Measurements from ENCODE around the gene KCNK6.
A peak's percentile ranks its signal among the peaks of the same experiment; 100 is the strongest.

The KCNK6 gene

DNA sequence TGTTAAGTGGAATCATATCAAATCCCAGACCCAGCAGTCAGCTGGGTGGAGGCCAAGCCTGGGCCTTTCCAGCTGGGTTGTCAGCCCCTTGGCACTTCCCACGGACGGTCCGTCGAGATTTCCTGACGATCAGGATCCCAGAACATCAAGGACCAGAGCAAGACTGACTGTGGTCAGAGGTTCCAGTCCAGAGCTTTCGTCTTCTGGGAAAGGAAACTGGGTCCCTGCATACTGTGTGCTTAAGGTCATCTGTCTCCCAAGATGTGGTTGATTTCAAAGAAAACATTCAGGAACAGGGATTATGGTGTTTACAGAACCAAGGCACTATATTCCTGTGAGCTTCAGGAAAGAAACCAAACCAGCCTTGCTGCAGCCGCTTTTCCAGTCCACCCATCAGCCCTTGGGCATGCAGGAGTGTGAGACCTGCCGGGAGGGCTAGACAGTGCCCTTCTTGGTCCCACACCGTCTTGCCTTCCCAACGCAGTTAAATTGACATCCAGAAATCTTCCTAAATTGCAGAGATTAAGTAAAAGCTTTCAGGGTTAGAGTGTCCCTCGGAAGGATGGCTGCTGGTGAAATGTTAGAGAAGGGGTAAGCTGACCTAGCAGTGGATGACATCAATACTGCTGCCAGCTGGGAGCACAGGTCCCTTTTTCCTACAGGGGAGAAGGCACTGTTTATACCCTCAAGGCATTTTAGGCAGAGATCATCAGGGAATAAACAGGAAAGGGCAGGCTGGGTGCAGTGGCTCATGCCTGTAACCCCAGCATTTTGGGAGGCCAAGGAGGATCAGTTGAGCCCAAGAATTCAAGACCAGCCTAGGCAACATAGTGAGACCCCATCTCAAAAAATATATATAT is 20.6 kb upstream of the KCNK6 start:
- Histone ChIP-seq H3K4me3 (ENCODE audit: insufficient read depth in 1 of 2, low read depth in 1 of 2, low read length in 2 of 2) (no peak overlapping the region), H3K9me3 (ENCODE audit: control insufficient read depth, low read length) (no peaks in the 10 kb centered on the region), H3K27ac (ENCODE audit: low read length, poor library complexity, severe bottlenecking) (peak overlapping the region; percentile 84), H2BK5ac (ENCODE audit: low read depth, low read length, poor library complexity, severe bottlenecking) (peak overlapping the region; percentile 68), H3K9ac (ENCODE audit: low read length) (no peak overlapping the region), H2BK120ac (ENCODE audit: low read depth, low read length) (no peak overlapping the region), H3K36me3 (ENCODE audit: control insufficient read depth in 1 of 2, insufficient read depth in 2 of 2, low read depth in 1 of 2, low read length in 2 of 2) (peaks cover 0 to 11% of the 10 kb centered on the region in 2 experiments), H2BK12ac (ENCODE audit: low read length in 2 of 2) (peak overlapping the region; percentile 60 to 75), H4K91ac (ENCODE audit: low read length) (peak overlapping the region; percentile 43), H3K27me3 (ENCODE audit: control insufficient read depth in 1 of 2, insufficient read depth in 1 of 2, low read length in 2 of 2) (no peaks in the 10 kb centered on the region), H2AK5ac (ENCODE audit: low read length, severe bottlenecking) (peak overlapping the region; percentile 90), H4K8ac (ENCODE audit: low read length) (peak overlapping the region; percentile 51), H3K18ac (ENCODE audit: low read depth in 1 of 2, low read length in 2 of 2) (peak overlapping the region; percentile 27 to 34), H3K23ac (ENCODE audit: low read length in 2 of 2) (no peak overlapping the region), H3K4me2 (ENCODE audit: low read length, poor library complexity, severe bottlenecking) (no peak overlapping the region), H3K4me1 (ENCODE audit: control insufficient read depth, insufficient read depth, low read depth, low read length) (peaks cover 22% of the 10 kb centered on the region), H2AFZ (ENCODE audit: low read depth, low read length) (no peak overlapping the region), H3K79me1 (replicated peaks; ENCODE audit: low read length, poor library complexity, severe bottlenecking) (no peaks in the 10 kb centered on the region), H3K14ac (ENCODE audit: low read length in 2 of 2) (no peak overlapping the region), H2BK15ac (ENCODE audit: low read depth, poor library complexity, severe bottlenecking) (no peak overlapping the region), H3K4ac (ENCODE audit: low read depth in 1 of 2, low read length in 2 of 2) (no peak overlapping the region)
- DNase-seq = peak; percentile 95
- WGBS = 43% methylated on average over 11 of the region's 11 CpGs

DNA sequence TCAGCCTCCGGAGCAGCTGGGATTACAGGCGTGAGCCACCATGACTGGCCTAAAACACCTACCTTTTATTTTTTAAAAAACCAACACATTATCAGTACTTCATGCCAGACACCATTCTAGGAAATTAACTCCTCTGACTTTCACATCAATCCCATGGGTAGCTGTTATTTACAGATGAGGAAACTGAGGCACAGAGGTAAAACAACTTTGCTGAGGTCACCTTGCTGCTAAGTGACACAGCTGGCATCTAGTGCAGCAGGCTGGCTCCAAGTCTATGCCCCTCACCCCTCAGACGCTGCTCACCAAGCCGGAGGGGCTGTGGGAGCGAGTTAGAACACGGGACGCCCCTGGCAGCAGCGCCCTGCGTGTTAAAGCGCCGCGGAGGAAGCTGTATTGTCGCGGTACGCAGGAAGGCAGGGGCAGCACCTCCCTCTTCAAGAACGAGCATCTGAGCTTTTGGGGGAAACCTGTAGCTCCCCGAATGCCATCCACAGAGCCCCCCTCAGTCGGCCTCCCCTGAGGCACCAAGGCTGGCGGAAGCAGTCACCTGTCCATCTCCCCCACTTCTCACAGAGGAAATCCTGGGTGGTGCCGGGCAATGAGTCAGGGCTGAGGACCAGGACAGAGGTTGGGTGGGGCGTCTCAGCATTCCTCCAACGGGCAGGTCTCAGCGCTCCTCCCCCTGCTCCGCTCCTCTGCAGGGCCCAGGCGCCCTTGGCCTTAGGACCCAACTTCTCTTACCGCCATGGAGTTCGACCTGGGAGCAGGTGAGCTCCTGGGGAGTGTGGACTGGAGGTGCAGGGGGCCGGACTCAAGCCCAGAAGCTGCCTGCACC is 15.9 kb upstream of the KCNK6 start, which contains the start of gene C19orf33:
Gene C19orf33 (plus strand): TSS at position 735 of the 835 bp plus-strand sequence. CDS start 11 bp downstream, at position 746.
- DNase-seq = no peak
- Histone ChIP-seq H3K36me3 (ENCODE audit: control insufficient read depth in 1 of 2, insufficient read depth in 2 of 2, low read depth in 1 of 2, low read length in 2 of 2) (peaks cover 15 to 51% of the 10 kb centered on the region in 2 experiments), H3K14ac (ENCODE audit: low read length in 2 of 2) (no peak within 1 kb of the TSS), H3K27me3 (ENCODE audit: control insufficient read depth in 1 of 2, insufficient read depth in 1 of 2, low read length in 2 of 2) (no peaks in the 10 kb centered on the region), H4K91ac (ENCODE audit: low read length) (peak within 1 kb of the TSS; percentile 78), H3K9me3 (ENCODE audit: control insufficient read depth, low read length) (no peaks in the 10 kb centered on the region), H2BK120ac (ENCODE audit: low read depth, low read length) (no peak within 1 kb of the TSS), H3K4me1 (ENCODE audit: control insufficient read depth, insufficient read depth, low read depth, low read length) (peaks cover 34% of the 10 kb centered on the region), H3K4me2 (ENCODE audit: low read length, poor library complexity, severe bottlenecking) (no peak within 1 kb of the TSS), H3K23ac (ENCODE audit: low read length in 2 of 2) (no peak within 1 kb of the TSS), H2BK5ac (ENCODE audit: low read depth, low read length, poor library complexity, severe bottlenecking) (no peak within 1 kb of the TSS), H3K27ac (ENCODE audit: low read length, poor library complexity, severe bottlenecking) (no peak within 1 kb of the TSS), H2AK5ac (ENCODE audit: low read length, severe bottlenecking) (peak within 1 kb of the TSS; percentile 50), H3K79me1 (replicated peaks; ENCODE audit: low read length, poor library complexity, severe bottlenecking) (peaks cover 3% of the 10 kb centered on the region), H2AFZ (ENCODE audit: low read depth, low read length) (no peak within 1 kb of the TSS), H3K18ac (ENCODE audit: low read depth in 1 of 2, low read length in 2 of 2) (peak within 1 kb of the TSS in 1 of 2 experiments; percentile 28), H3K9ac (ENCODE audit: low read length) (no peak within 1 kb of the TSS), H4K8ac (ENCODE audit: low read length) (peak within 1 kb of the TSS; percentile 90), H2BK12ac (ENCODE audit: low read length in 2 of 2) (peak within 1 kb of the TSS in 1 of 2 experiments; percentile 29), H2BK15ac (ENCODE audit: low read depth, poor library complexity, severe bottlenecking) (peak within 1 kb of the TSS; percentile 80), H3K4me3 (ENCODE audit: insufficient read depth in 1 of 2, low read depth in 1 of 2, low read length in 2 of 2) (no peak within 1 kb of the TSS), H3K4ac (ENCODE audit: low read depth in 1 of 2, low read length in 2 of 2) (peak within 1 kb of the TSS in 1 of 2 experiments; percentile 90)
- 58% methylated on average over 21 of the region's 28 CpGs for WGBS

DNA sequence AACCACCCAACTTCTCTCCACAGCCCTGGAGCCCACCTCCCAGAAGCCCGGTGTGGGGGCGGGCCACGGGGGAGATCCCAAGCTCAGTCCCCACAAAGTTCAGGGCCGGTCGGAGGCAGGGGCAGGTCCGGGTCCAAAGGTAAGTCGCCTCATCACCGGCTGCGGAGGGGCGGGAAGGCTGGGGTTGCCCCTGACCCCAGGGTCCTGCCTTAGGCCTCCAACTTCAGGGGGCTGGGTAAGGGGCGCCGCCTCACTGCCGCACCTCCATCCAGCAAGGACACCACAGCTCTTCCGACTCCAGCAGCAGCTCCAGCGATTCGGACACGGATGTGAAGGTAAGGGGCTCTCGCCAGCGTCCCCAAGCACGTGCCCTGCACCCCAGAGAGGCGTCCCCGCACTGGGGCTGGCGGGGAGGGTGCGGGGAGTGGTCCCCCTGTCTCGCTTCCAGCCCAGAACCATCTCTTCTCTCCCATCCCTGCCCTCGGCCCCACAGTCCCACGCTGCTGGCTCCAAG is 15.2 kb upstream of the KCNK6 start:
- Histone ChIP-seq H3K14ac (ENCODE audit: low read length in 2 of 2) (no peak overlapping the region), H2AFZ (ENCODE audit: low read depth, low read length) (no peak overlapping the region), H4K8ac (ENCODE audit: low read length) (peak overlapping the region; percentile 90), H2BK15ac (ENCODE audit: low read depth, poor library complexity, severe bottlenecking) (peak overlapping the region; percentile 40), H2BK12ac (ENCODE audit: low read length in 2 of 2) (peak overlapping the region in 1 of 2 experiments; percentile 29), H3K4ac (ENCODE audit: low read depth in 1 of 2, low read length in 2 of 2) (peak overlapping the region in 1 of 2 experiments; percentile 18), H3K27me3 (ENCODE audit: control insufficient read depth in 1 of 2, insufficient read depth in 1 of 2, low read length in 2 of 2) (no peaks in the 10 kb centered on the region), H3K9me3 (ENCODE audit: control insufficient read depth, low read length) (no peaks in the 10 kb centered on the region), H3K4me1 (ENCODE audit: control insufficient read depth, insufficient read depth, low read depth, low read length) (peaks cover 29% of the 10 kb centered on the region), H3K27ac (ENCODE audit: low read length, poor library complexity, severe bottlenecking) (no peak overlapping the region), H3K23ac (ENCODE audit: low read length in 2 of 2) (no peak overlapping the region), H3K4me3 (ENCODE audit: insufficient read depth in 1 of 2, low read depth in 1 of 2, low read length in 2 of 2) (no peak overlapping the region), H3K4me2 (ENCODE audit: low read length, poor library complexity, severe bottlenecking) (no peak overlapping the region), H2BK120ac (ENCODE audit: low read depth, low read length) (no peak overlapping the region), H2BK5ac (ENCODE audit: low read depth, low read length, poor library complexity, severe bottlenecking) (no peak overlapping the region), H3K18ac (ENCODE audit: low read depth in 1 of 2, low read length in 2 of 2) (peak overlapping the region in 1 of 2 experiments; percentile 28), H4K91ac (ENCODE audit: low read length) (peak overlapping the region; percentile 78), H3K36me3 (ENCODE audit: control insufficient read depth in 1 of 2, insufficient read depth in 2 of 2, low read depth in 1 of 2, low read length in 2 of 2) (peaks cover 15 to 57% of the 10 kb centered on the region in 2 experiments), H3K9ac (ENCODE audit: low read length) (no peak overlapping the region), H3K79me1 (replicated peaks; ENCODE audit: low read length, poor library complexity, severe bottlenecking) (peaks cover 5% of the 10 kb centered on the region), H2AK5ac (ENCODE audit: low read length, severe bottlenecking) (no peak overlapping the region)
- no peak for DNase-seq
- WGBS = 64% methylated on average over 25 of the region's 27 CpGs

All from mesenchymal stem cell (in vitro differentiated cells and primary cell).